Kidney tubule cell (primary cell): ENCODE data around the gene GLTP.
"Not testable (repeated sequence)": the region's sequence is repeated elsewhere in the genome, so short reads cannot be mapped to it uniquely, and the experiment has no call there.

ENCODE experiments used
- DNase-seq: peaks from one replicate; pipeline ENCODE4 v3.0.0-alpha.2; 2018; ENCODE audit warnings: low spot score

Gene GLTP

DNA sequence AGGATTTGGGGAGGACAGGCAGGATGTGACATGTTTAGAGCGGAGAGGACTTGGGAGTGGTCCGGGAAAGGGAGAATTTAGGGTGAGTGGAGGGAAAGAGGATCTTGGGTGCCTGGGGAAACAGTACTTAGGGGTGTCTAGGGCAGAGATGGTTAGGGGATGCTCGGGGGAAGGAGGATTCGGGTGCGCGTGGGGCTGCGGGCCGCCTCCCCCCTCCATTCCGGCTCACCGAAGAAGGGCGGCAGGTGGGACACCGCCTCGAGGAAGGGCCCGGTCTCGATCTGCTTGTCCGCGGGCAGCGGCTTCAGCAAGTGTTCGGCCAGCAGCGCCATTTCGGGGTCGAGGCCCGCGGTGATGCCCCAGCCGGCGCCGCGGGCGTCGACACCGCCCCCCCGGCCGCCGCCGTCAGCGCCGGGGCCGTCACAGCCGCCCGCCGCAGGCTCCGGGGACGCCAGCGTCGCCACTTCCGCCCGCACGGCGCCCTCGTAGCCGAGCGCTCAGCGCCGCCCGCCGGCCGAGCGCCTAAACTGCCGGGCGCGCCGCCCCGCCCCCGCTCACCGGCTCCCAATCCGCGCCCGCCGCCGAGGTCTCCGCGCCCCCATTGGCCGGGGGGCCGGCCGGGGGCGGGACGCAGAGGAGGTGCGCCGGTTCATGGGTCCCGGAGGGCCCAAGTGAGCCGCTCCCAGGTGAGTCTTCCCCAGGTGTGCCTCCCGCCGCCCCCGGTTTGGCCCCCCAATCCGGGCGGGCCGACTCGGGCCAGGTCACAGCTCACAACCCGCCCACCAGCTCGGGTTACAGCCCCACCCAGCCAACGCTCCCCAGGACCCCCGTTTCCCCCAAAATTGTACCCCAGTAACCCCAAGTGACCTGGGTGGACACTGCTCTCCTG, at the start of gene GLTP:
Gene GLTP (minus strand): TSS at position 499 of the 889 bp plus-strand sequence. CDS start 167 bp downstream, at position 332.
- DNase-seq, result peak; percentile 89

- not testable (repeated sequence) for DNase-seq
Measured at GRCh38 chr12:109929326-109929725, 49.0 kb upstream of the GLTP start.

- DNase-seq, result no peak
Measured at GRCh38 chr12:109928058-109928656, 47.8 kb upstream of the GLTP start.

- DNase-seq, result peak; percentile 50
Measured at GRCh38 chr12:109927622-109928021, 47.3 kb upstream of the GLTP start.

- no peak for DNase-seq
Measured at GRCh38 chr12:109926488-109927210, 46.3 kb upstream of the GLTP start.

DNA sequence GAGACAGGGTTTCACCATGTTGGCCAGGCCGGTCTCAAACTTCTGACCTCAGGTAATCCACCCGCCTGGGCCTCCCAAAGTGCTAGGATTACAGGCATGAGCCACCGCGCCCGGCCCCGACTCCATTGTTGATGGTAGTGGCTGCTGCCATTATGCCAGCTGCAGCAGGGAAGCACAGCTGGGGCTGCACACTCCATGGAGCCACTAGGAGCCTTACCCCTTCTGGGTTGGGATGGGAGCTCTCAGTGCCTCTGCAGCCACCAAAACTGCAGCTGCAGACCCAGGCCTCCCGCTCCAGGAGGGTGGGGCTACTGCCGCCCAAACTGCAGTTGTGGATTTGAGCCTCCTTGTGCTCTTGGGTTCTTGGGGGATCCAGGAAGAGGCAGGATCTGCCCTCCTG, 45.7 kb upstream of the GLTP start:
- DNase-seq, result no peak

GRCh38 chr12:109925185-109925840, 45.0 kb upstream of the GLTP start:
- no peak for DNase-seq

DNA sequence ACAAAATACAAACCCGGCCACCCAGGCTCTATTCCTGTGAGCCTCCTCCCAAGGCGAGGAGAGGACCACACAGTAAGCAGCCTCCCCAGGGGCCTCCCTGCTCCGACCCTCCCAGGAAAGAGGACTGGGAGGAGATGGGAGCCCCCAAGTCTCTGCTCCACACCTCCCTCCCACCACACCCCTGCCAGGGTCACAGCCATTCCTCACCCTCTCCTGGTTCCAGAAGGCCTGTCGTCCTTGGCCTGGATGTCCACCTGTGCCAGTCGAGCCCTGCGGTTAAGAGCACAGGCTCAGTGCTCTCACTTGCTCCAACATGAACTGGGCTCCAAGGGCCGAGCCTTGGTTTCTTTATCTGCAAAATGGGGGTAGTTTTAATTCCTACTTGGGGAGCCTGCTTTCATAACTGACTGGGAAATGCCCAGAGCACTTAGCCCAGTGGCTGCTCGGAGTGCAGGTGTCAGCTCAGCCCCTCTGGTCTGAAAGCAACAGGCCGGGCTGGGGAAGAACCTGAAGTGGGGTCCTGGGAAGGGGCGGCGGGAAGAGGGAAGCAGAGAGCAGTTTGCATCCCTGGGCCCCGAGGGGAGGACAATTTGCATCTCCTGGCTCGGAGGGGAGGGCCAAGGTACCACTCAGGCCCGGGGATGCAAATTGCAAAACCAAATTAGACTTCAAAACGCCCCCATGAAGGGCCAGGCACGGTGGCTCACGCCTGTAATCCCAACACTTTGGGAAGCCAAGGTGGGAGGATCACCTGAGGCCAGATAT, 43.3 kb upstream of the GLTP start:
- DNase-seq, result no peak

DNA sequence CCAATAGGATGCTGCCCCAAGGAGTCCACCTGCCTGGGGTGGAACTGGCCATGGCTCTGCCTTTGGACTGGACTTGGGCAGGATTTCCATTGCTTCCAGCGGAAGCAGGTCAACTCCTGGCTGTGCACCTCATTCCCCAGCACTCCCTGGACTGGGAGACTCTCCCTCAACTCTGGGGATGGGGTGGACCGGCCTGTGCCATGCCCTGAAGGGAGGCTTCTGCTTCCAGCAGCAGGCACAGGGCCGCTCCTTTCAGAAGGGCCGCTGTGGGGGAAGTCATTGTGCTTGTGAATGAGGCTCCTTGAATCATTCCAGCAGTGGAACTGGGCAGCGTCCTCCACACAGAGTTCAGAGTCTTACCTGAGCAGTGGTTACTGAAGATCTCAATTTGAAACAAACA, 42.7 kb upstream of the GLTP start:
- no peak for DNase-seq

DNA sequence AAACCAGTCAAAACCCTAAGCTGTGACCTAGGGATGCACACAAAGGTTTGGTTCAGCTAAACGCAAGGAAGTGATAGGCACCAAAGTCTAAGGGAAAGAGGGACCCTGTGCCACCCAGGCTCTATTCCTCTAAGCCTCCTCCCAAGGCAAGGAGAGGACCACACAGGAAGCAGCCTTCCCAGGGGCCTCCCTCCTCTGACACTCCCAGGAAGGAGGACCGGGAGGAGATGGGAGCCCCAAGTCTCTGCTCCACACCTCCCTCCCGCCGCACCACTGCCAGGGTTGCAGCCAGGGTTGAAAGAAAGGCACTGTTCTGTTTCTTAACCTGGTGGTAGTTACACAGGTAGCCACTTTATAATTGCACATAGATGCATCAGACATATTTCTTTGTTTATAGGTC, 41.6 kb upstream of the GLTP start:
- no peak for DNase-seq

- DNase-seq, result no peak
Measured at GRCh38 chr12:109920261-109920780, 40.0 kb upstream of the GLTP start.

DNA sequence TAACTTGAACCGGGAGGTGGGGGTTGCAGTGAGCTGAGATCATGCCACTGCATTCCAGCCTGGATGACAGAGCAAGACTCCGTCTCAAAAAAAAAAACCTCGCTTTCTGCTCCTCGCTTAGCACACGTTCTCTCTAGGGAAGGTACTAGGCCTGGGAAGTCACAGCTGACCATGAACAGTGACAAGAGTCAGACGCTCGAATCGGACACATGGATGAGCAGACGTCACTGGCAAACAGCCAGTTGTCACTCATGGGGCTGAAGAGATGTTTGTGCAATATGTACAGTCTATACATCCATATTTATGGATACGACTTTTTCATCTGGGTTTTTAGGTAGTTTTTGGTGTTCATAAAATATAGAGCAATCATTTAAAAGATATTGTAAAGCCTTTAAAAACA, 39.1 kb upstream of the GLTP start:
- DNase-seq, result no peak

- no peak for DNase-seq
Measured at GRCh38 chr12:109916045-109916444, 35.7 kb upstream of the GLTP start.

GRCh38 chr12:109915171-109916040, 35.1 kb upstream of the GLTP start:
- DNase-seq, result no peak

DNA sequence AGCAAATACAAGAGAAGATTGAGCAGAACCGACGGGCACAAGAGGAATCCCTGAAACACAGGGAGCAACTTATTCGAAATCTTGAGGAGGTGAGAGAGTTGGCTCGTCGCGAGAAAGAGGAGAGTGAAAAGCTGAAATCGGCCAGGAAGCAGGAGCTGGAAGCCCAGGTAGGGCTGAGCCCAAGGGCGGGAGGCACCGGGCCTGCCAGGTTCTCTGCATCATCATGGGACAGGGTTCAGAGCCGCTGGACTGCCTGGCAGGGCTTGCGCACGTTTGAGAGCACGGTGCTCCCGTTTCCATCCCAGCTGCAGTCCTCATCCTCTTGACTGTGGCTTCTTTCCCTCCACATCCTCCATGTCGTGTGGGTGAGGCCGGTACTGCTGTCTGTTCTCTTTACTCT, 34.1 kb upstream of the GLTP start:
- DNase-seq, result no peak

- no peak for DNase-seq
Measured at GRCh38 chr12:109912855-109913321, 32.5 kb upstream of the GLTP start.

DNA sequence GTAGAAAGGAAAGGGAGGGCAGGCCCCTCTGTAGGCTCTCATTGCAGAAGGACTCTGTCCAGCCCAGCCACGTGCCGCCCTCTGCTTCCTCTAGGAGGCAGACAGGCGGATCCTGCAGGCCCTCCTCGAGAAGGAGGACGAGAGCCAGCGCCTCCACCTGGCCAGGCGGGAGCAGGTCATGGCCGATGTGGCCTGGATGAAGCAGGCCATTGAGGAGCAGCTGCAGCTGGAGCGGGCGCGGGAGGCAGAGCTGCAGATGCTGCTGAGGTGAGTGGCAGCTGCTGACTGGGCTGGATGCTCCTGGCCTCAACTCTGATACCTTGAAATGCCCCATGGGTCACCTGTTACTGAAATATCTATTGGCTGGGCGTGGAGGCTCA, 30.6 kb upstream of the GLTP start:
- peak; percentile 33 for DNase-seq

DNA sequence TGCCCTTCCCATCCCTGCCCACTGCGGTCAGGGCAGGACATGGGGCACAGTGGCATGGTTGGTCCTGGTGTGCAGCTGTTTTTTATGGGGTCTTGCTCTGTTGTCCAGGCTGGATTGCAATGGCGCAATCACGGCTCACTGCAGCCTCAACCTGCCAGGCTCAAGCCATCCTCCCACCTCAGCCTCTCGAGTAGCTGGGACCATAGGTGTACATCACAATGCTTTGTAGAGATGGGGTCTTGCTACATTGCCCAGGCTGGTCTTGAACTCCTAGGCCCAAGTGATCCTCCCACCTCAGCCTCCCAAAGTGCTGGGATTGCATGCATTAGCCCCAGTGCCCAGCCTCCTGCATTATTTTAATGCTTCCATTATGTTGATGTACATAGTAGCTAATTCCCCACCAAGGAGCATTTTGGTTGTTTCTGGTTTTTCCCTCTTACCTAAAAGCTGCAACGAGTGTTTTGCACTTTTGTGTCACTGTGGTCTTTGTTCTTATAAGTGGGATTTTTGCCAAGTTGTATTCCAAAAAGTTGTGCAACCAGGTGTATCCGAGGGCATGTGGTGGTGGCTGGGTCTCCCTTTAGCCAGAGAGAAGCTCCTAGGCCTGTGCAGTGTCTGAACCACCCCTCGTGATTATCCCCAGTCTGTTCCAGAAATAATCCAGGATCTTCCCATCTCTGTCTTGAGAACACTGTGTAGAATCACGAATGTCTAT, 30.1 kb upstream of the GLTP start:
- no peak for DNase-seq

DNA sequence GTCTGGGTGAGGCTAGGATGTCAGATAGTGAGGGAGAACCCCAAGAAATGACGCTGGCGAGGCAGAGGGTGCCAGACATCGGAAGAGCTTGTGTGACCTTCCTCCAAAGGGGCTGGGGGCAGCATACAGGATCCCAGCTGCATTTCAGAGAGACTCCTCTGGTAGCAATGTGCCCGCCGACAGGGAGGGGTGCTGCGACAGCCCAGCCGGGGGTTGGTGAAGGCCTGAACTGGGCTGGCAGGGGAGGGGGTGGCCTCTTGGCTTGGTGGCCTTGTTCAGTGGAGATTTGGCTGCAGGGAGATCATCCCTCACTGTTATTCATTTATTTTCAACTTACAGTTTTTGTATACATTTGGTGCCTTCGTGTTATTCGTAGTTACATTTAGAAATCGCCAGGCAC, 25.0 kb upstream of the GLTP start:
- DNase-seq, result no peak
